Measurements from ENCODE around the gene LPP.

LPP gene

DNA sequence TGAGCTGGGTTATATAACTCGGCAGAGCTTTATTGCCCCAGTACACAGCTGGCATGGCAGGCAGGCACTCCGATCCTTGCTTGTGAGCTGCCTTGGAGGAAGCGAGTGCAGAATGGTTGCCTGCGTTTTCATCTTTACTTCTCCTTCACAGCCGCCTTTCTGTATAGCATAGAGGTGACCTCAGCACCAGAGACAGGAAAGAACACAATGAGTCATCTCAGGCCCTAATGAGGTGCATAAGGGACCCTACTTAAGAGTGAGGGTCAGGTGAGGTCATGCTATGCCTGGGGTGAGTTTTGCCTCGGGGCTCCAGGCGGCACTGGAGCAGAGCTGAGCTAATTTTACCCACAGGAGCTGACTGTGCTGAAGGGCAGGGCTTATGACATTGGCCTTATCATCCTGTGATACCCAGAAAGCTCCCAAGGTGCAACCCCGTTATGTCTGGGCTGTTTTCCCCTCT lies 43.5 kb downstream of the LPP start:
- no peak for DNase-seq (ENCODE audit: low read depth in 2 of 2)

DNA sequence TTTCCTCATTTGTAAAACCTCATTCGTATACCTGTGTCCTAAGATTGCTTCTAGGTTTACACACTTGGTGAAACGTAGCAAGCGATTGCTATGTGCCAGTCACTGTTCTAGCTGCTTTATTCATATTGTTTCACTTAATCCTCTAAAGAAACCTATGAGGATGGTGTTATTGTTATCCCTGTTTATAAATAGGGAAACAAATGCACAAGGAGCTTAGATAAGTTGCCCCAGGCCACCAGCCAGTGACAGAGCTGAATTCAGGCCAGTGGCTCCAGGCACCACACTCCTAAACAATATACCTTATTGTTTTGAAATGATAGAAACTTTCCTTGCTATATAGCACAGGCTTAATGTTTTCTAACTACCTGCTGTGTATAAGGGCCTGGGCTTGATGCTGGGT lies 44.0 kb downstream of the LPP start:
- no peak for DNase-seq (ENCODE audit: low read depth in 2 of 2)

DNA sequence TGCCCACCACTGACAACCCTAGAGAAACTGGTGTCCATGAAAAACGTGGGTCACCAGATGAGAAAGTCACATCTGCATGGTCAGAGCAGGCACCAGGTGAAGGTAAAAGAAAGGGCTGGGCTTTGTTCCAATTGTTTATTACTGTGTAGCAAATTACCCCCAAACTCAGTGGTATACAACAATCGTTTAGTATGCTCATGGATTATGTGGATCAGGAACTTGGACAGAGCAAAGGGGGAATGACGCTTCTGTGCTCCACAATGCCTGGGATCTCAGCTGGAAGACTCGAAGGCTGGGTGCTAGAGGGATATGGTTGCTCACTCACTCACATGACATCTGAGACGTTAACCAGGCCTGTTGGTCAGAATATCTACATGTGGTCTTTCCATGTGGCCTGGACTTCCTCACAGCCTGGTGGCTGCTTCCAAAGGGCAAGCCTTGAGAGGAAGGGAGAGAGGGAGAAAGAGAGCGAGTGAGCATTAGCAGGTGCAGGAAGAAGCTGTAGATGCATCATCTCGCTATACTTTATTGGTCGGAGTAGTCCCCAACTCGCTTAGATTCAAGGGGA lies 44.9 kb downstream of the LPP start:
- no peak for DNase-seq (ENCODE audit: low read depth in 2 of 2)

DNA sequence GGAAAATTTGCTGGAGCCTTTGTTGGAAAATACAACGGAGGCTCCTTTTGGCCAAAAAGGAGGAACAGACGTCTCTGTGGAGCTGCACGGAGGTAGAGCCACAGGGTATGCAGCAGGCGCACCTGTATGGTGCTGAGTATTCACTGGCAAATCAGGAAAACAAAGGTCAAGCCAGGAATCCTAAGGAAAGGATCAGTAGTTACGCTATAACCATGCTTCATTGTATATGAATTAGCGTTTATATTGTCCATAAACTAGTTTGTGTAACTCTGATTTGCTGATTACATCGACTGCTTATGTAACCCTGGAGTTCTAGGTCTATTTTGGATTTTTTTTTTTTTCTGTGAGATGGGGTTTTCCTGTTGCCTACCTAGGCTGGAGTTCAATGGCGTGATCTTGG lies 45.4 kb downstream of the LPP start:
- DNase-seq (ENCODE audit: low read depth in 2 of 2) = no peak

DNA sequence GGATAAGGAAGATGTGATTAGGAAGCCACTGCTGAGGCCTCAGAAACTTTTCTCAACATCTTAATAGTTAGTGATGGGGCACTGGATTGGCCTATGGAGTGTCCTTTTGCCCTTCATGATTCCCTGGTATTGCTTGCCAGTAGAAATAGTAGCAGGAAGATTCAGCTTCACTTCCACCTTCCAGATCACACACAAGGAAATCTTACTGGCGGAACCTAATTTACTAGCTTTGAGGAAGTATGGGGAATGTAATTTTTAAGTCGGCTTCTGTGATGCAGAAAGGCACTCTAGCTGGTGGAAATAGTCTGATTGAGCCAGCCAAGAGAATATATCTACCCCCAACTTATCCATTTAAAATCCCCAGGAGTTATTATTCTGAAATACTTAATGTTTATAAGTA lies 46.5 kb downstream of the LPP start:
- no peak for DNase-seq (ENCODE audit: low read depth in 2 of 2)

DNA sequence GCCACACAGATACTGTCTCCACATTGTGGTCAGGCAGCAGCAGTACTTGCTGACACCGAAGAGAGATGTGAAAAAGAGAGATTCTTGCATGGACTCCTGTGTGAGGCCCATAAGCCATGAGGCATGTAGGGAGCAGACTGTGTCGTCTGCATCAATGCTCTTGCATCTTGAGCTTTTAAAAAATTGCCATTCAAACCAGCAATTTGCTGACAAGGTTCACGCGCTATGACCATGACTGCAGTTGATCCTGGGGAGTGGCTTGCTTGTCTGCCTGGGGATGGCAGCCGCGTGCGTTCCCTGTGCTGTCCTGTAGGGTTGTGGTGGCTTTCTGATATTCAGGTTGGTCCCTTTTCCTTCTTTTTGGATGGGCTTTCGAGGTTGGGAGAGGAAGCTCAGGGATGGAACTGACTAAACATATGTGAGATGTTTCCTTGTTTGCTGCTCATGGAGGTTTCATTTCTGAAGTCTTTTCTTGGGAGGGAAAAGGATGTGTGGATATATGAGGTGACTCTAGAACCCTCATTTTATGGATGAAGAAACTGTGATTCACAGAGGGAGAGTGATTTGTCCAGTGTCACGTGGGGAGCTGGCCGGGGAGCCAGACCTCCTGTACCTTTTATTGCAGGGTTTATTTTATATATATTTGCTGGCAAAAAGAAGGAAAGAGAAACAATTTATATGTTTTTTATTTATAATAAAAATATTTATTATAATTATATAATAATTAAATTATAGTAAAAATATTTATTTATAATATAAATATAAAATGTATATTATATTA lies 48.6 kb downstream of the LPP start:
- no peak for DNase-seq (ENCODE audit: low read depth in 2 of 2)

DNA sequence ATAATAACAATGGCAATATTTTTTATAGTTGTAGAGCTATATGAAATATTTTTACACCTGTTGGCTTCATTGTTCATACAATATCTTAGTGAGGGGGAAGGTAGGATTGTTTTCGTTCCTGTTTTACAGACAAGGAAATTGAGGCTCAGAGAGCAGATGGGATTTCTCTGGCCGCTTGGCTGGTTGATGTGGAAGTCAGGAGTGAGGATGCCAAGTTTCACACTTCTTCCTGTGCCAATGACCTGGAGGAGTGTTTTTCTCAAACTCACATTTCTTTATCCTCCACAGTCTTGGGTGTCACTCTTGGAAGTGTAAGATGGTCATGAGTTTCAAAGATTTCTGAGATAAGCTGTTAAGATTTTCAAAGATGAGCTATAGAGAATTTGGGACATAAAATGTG lies 50.6 kb downstream of the LPP start:
- no peak for DNase-seq (ENCODE audit: low read depth in 2 of 2)

DNA sequence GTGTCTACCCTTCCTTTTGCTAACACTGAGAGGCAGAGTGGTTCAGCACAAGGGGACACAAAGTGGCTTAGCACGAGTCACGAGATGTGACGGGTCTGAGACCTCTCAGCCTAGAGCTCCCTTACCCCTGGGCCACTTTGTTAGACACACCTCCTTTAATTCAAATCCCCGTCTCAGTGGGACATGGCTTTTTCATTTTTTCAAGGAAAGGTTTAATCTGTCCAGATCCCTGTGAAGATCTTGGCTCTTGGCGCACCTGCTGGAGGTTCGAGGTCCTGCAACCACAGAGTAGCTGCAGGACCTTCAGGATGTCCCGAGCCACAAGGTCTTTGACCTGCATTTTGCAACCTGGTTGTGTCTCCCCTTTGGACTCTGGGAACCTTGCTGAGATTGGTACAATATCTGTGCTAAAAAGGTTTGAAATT lies 52.0 kb downstream of the LPP start:
- DNase-seq (ENCODE audit: low read depth in 2 of 2) = no peak

DNA sequence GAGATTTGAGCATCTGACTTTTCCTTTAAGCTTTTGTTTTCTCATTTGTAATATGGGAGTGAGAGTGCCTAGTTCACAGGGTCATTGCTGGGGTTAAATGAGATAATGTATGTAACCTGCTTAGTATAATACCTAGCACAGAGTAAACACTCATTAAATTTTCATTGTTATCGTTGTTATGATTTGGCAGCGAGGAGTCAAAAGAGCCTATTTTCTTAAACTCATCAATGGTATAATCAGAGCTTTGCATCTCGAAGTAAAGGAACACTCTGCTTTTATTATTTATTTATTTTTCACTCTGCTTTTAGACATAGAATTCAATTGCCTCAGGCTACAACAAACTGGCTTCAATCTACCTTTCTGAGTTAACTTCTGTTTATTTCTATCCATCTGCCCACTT lies 52.8 kb downstream of the LPP start:
- no peak for DNase-seq (ENCODE audit: low read depth in 2 of 2)

DNA sequence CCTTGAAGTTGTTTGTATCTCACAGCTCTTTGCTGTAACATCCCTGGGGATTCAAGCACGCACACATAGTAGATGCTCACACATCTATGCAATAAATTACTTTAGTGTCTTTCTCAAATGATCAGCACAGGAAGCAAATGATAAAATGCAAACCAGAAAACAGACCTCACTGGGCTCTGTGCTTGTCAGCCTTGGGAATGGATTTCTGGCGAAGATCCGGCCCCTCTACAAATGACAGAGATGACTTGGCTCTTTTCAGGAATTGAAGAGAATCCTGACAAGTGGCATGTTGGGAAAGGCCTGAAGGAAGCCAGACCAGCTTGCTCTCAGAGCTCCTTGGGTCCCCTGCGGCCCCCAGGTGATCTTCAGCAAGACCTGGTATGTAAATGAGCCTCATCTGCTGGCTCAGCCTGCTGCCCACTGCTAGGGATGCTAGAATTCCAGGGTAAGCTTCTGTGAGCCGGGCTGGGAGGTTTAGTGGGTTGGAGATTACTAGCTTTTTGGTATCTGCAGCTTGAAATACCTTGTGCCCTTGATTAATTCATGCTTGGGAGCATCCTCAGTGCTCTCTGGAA lies 54.1 kb downstream of the LPP start:
- DNase-seq (ENCODE audit: low read depth in 2 of 2) = no peak

DNA sequence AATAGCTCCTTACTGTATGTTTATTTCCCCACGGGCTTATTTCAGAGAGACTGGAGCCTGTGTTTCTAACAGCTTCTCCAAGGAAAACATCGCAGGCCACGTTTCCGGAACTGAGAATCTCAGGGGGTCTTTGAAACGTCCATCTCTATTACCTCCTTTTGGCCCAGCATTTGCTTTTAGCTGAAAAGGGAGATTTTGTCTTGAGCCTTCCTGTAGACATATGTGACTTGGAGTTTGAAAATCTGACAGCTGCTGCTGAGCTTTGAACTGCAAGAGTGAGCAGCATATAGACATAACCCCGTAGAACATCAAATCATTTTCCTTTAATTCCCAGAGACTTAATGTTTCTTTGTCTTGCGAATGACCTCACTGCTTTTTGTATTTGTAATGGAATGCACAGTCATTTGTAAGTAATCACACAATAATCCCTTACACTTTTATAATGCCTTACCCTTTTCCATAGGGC lies 54.6 kb downstream of the LPP start:
- no peak for DNase-seq (ENCODE audit: low read depth in 2 of 2)

DNA sequence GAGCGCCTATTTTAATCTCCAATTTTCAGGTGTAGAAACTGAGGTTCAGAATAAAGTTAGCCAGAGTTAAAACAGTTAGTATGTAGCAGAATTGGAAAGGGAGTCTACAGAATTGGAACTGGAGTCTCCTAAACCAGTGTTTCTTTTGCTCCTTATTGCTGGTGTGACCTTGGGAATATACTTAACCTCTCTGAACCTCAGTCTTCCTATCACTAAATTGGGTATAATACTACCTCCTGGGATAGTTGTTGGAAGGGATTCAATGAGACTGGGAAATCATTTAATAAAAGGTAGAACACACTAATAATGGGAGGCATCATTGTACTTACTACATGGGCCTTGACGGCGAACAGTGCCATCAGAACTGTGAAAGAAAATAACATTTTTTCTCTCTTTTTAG lies 55.1 kb downstream of the LPP start:
- DNase-seq (ENCODE audit: low read depth in 2 of 2) = no peak

DNA sequence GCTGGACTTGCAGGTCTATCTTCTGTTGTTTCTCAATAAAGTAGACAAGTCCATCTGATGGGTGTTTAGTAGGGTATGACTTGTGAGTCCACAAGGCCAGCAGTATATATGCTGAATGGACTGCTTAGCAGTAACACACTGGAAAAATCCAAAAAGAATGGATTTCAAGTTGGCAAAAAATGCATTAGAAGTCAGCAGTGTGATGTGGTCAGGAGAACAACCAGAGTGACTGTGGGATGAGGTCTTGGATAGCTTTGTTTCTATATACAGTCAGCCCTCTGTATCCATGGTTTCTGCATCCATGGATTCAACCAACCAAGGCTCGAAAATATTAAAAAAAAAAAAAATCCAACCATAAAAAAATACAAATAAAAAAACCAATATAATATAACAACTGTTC lies 55.8 kb downstream of the LPP start:
- no peak for DNase-seq (ENCODE audit: low read depth in 2 of 2)

DNA sequence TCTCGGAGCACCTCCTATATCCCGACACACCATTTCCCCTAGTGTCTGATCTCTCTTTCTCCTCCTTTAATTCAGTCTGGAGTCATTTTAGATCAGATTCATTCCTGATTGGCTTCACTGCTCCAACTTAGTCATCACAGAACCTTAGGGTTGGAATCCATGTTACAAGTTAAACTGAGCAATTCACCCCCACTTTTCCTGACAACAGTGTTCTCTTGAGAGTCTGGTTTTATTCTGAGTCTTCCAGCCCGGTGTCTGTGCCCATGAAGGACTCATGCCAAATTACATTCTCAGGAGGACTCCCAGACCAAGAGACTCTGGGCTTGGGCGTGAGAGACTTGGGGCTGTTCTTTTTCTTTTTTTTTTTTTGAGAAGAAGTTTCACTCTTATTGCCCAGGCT lies 57.5 kb downstream of the LPP start:
- no peak for DNase-seq (ENCODE audit: low read depth in 2 of 2)

DNA sequence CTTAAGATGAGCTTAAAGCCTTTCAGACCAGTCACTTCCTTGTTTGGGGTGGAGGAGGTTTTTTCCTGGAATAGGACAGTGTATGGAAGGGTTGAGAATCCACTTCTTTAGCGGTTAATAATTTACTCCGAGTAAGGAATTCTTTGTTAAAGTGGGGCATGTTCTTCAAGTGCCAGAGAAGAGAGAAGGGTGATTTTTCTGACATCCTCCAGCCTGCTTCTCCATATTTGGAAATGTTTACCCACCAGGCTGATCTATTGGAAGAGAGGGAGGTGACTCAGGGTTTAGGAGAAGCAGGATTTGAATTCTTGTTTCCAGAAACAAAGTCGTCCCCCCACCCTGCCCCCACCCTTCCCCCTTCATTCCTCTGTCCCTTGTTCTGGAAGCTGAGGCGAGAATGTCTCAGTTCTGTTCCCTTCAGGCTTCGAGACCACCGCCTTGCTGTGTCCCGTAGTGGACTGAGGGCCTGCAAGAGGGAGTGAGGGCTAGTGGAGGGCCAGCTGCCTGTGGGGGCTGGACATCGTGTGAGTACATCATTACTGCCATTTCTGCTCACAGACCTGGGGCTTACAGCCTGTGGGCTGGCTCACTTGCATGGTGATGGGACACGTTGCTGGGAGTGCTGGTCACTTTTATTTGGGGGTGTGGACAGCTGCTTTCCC lies 58.5 kb downstream of the LPP start:
- DNase-seq (ENCODE audit: low read depth in 2 of 2) = no peak

DNA sequence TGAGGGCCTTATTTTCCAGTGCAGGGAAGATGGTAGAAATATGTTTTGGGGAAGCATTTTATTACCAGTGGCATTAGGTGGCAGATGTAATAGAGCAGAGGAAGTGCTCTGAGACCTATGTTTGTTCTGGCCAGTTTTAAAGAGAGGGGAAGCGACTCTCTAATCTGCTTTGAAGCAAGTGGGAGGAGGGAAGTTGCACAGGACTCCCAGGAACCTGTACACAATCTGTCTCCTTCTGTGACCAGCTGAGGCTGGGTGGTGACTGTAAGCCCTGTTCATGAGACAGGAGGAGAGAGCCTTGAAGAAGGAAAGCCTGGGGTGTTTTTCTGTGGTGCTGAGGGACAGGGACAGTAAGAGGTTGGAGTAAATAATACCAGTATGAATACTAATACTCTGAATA lies 60.5 kb downstream of the LPP start:
- DNase-seq (ENCODE audit: low read depth in 2 of 2) = no peak

DNA sequence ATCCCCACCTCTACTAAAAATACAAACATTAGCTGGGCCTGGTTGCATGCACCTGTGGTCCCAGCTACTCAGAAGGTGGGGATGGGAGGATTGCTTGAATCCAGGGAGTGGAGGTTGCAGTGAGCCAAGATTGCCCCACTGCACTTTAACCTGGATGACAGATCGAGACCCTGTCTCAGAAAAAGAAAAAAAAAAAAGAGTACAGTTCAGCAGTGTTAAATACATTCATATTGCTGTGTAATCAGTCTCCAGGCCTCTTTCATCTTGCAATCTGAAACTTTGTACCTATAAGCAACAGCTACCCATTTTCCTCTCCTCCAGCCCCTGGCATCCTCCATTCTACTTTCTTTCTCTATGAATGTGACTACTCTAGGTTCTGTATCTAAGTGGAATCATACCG lies 61.2 kb downstream of the LPP start:
- DNase-seq (ENCODE audit: low read depth in 2 of 2) = no peak

DNA sequence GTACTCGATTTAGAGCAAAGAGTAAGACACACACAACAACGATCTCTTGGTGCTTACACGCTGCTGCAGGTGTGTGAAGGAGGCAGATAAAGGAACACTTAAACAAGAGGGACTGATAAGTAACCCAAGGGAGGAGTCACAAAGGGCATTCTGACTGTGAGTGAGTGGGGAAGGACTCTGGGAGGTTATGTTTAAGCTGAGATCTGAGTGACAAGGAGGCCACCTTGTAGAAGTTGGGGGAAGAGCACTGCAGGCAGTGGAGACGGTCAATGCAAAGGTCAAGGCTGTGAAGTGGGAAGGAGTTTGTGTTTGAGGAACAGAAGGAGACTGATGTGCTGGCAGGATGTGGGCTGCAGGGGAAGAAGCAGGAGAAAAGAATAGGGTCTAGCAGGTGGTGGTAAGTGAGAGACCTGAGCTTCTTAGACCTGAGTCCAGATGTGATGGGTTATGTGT lies 63.1 kb downstream of the LPP start:
- no peak for DNase-seq (ENCODE audit: low read depth in 2 of 2)

DNA sequence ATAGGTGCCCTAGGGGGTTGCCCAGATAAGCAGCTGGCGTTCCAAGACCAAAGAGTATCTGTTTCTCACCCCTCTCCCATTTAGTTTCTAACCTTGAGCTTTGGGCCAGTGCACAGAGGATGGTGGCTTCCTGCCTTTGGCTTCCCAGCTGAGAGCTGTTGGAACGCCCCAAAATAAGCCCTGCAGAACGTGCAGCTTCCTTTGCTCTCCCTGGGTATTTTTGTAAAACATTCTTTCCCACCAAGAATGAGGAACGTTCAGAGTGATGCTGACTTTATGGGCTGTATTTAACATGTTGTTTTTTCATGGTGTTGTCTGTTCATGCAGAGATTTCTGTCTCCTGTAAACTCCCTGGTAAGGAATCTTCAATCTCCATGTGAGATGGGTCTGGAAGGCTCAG lies 63.8 kb downstream of the LPP start:
- no peak for DNase-seq (ENCODE audit: low read depth in 2 of 2)

DNA sequence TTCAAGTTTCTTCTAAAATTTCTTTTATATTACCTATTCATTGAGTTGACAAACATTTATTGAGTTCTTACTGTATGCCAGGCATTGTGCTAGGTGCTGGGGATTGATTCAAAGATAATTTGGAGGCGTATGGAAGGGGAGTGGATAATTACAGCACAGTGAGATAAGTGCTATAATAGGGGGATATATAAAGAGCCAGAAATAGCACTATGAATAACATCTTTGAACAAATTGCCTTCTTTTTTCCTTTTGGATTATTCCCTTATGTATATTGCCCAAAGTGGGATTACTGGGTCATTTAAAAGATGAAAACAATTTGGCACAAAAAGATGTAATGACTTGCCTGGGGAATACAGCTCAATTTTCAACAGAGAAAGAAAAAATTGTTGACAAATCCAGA lies 64.6 kb downstream of the LPP start:
- DNase-seq (ENCODE audit: low read depth in 2 of 2) = no peak

DNA sequence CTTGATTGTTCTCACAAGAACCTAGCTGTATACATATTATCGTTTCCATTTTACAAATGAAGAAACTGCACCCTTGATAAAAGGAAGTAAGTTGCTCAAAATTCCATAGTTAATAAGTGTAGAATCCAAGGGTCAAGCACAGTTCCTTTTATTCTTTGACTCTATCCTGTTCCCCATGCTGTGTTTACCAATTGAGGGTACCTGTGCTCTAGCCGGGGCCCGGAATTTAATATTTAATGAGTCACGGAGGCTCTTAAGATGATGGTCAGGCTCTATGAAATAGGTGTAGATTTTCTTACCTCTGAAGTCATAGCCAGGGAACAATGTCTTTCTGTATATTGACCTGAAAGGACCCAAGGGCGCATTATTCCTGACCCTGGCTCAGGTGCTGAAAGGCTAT lies 65.2 kb downstream of the LPP start:
- DNase-seq (ENCODE audit: low read depth in 2 of 2) = no peak

DNA sequence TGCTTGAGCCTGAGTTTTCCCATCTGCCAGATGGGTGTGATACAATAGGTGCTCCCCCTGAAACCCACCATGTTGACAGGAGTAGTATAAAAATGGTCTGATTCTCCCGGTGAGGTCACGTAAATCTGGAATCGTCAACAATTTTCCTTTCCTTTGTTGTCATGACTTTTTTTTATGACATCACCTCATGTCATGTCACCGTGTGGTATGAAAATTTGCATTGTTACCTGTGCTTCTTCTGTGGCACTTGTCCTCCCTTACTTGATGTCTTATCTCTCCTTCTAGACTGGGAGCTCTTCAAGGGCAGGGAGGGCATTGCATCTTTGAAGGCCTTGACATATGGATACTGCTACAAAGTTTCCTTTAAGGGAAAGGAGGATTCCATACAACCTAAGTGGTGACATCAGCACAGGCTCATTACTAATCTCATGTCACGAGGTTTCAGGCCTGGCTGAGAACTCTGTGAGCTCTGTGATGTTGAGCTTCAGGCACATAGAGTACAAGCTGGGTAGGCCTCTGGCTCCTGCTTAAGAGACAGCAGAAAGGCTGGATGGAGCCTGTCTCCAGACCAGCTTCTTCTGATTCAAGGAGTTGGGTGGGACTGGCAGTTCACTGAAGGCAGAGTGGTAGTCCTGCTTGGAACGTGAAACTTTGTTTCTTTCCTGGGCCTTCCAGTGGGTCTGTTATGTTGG lies 66.3 kb downstream of the LPP start:
- no peak for DNase-seq (ENCODE audit: low read depth in 2 of 2)

Measured in stimulated activated CD4-positive, alpha-beta T cell treated with anti-CD3 and anti-CD28 coated beads, Interleukin-1b, Interleukin-23, amount 100 ng/mL, for 4 hours (primary cell).